Central memory CD8-positive, alpha-beta T cell (primary cell): Measurements from ENCODE around the gene SASH3.
"Not testable (repeated sequence)": the region's sequence is repeated elsewhere in the genome, so short reads cannot be mapped to it uniquely, and the experiment has no call there.

Experiments
- ATAC-seq: fragments of 150-1000 bp; cut with Tn5 transposase; replicated peaks from 2 replicates; pipeline ENCODE4 v1.10.0; 2022; ENCODE audit warnings: mild to moderate bottlenecking, moderate FRiP score, moderate number of reproducible peaks; ENCODE audit not compliant: poor library complexity, severe bottlenecking; ENCODE audit errors: extremely low read depth
- DNase-seq, 2 donors: peaks; one replicate each; pipeline ENCODE4 v3.0.0; 2021; ENCODE audit warnings: low spot score in 2 of 2
- H3K27ac Mint-ChIP-seq: one replicate; pipeline ENCODE4 v1.8.0; 2022; ENCODE audit warnings: low read depth, mild to moderate bottlenecking, moderate library complexity, mixed read lengths
- H3K27me3 Mint-ChIP-seq: one replicate; pipeline ENCODE4 v1.8.0; 2022; ENCODE audit warnings: mixed read lengths
- H3K36me3 Mint-ChIP-seq: one replicate; pipeline ENCODE4 v1.8.0; 2022; ENCODE audit warnings: mild to moderate bottlenecking, moderate library complexity, mixed read lengths; ENCODE audit not compliant: insufficient read depth
- H3K4me1 Mint-ChIP-seq: one replicate; pipeline ENCODE4 v1.8.0; 2022; ENCODE audit warnings: mixed read lengths
- H3K4me3 Mint-ChIP-seq: one replicate; pipeline ENCODE4 v1.8.0; 2022; ENCODE audit warnings: mild to moderate bottlenecking, moderate library complexity, mixed read lengths
- H3K9me3 Mint-ChIP-seq: one replicate; pipeline ENCODE4 v1.8.0; 2022; ENCODE audit warnings: mixed read lengths

SASH3 gene

GRCh38 chrX:129779747-129780146 lies at the start of gene SASH3:
TSS of gene SASH3 (plus strand) at chrX:129779949. CDS start at chrX:129780098, 149 bp downstream.
- no peaks in the 10 kb centered on the region for H3K9me3 Mint-ChIP-seq

GRCh38 chrX:129731228-129731627 lies 48.5 kb upstream of the SASH3 start:
- Mint-ChIP-seq H3K4me3 (peak overlapping the region; percentile 11), H3K4me1 (peaks cover 31% of the 10 kb centered on the region), H3K27me3 (no peaks in the 10 kb centered on the region), H3K9me3 (no peaks in the 10 kb centered on the region), H3K36me3 (no peaks in the 10 kb centered on the region), H3K27ac (peak overlapping the region; percentile 0)
- ATAC-seq (no peak), DNase-seq (no peak)

More at GRCh38 chrX:129779747-129780146, at the start of gene SASH3:
- peaks cover 50% of the 10 kb centered on the region for H3K4me1 Mint-ChIP-seq
- H3K27ac Mint-ChIP-seq = peak within 1 kb of the TSS; percentile 80
- H3K36me3 Mint-ChIP-seq = peaks cover 35% of the 10 kb centered on the region
- peak; percentile 7 for ATAC-seq
- peak within 1 kb of the TSS; percentile 91 for H3K4me3 Mint-ChIP-seq
- H3K27me3 Mint-ChIP-seq = no peaks in the 10 kb centered on the region
- peak in 1 of 2 donors; percentile 54 for DNase-seq

GRCh38 chrX:129732857-129733256 lies 46.9 kb upstream of the SASH3 start:
- no peaks in the 10 kb centered on the region for H3K27me3 Mint-ChIP-seq
- no peak for ATAC-seq
- H3K27ac Mint-ChIP-seq = no peak overlapping the region
- peaks cover 2% of the 10 kb centered on the region for H3K36me3 Mint-ChIP-seq
- no peak for DNase-seq
- H3K4me1 Mint-ChIP-seq = peaks cover 27% of the 10 kb centered on the region
- no peaks in the 10 kb centered on the region for H3K9me3 Mint-ChIP-seq
- H3K4me3 Mint-ChIP-seq = no peak overlapping the region

GRCh38 chrX:129733335-129733734 lies 46.4 kb upstream of the SASH3 start:
- Mint-ChIP-seq H3K4me1 (peaks cover 27% of the 10 kb centered on the region), H3K27ac (no peak overlapping the region), H3K9me3 (no peaks in the 10 kb centered on the region), H3K4me3 (no peak overlapping the region), H3K36me3 (peaks cover 2% of the 10 kb centered on the region), H3K27me3 (no peaks in the 10 kb centered on the region)
- DNase-seq = no peak
- no peak for ATAC-seq

GRCh38 chrX:129736491-129736890 lies 43.3 kb upstream of the SASH3 start:
- Mint-ChIP-seq H3K27ac (no peak overlapping the region), H3K9me3 (no peaks in the 10 kb centered on the region), H3K27me3 (no peaks in the 10 kb centered on the region), H3K4me3 (no peak overlapping the region), H3K36me3 (peaks cover 4% of the 10 kb centered on the region), H3K4me1 (peaks cover 17% of the 10 kb centered on the region)
- DNase-seq (no peak), ATAC-seq (peak; percentile 46)

- Mint-ChIP-seq H3K36me3 (peaks cover 4% of the 10 kb centered on the region), H3K27me3 (no peaks in the 10 kb centered on the region), H3K9me3 (no peaks in the 10 kb centered on the region), H3K4me3 (no peak overlapping the region), H3K4me1 (peaks cover 25% of the 10 kb centered on the region), H3K27ac (peak overlapping the region; percentile 64)
- ATAC-seq = no peak
- no peak for DNase-seq
Measured at GRCh38 chrX:129737916-129738315, 41.8 kb upstream of the SASH3 start.

- ATAC-seq = no peak
- Mint-ChIP-seq H3K27me3 (no peaks in the 10 kb centered on the region), H3K4me3 (no peak within 1 kb of the TSS), H3K4me1 (peaks cover 28% of the 10 kb centered on the region), H3K27ac (peak within 1 kb of the TSS; percentile 64), H3K36me3 (peaks cover 4% of the 10 kb centered on the region), H3K9me3 (no peaks in the 10 kb centered on the region)
- no peak for DNase-seq
Measured at GRCh38 chrX:129738466-129739308, 41.1 kb upstream of the SASH3 start, which contains the start of gene XPNPEP2. TSS of gene XPNPEP2 (plus strand) at chrX:129738979. CDS start at chrX:129739214, 235 bp downstream.

GRCh38 chrX:129739578-129739977 lies 40.2 kb upstream of the SASH3 start:
- Mint-ChIP-seq H3K4me3 (no peak overlapping the region), H3K27me3 (no peaks in the 10 kb centered on the region), H3K9me3 (no peaks in the 10 kb centered on the region), H3K36me3 (peaks cover 4% of the 10 kb centered on the region), H3K27ac (no peak overlapping the region), H3K4me1 (peaks cover 35% of the 10 kb centered on the region)
- ATAC-seq (no peak), DNase-seq (no peak)

- peak overlapping the region; percentile 62 for H3K4me3 Mint-ChIP-seq
- H3K27ac Mint-ChIP-seq = peak overlapping the region; percentile 58
- H3K27me3 Mint-ChIP-seq = no peaks in the 10 kb centered on the region
- ATAC-seq = no peak
- H3K9me3 Mint-ChIP-seq = no peaks in the 10 kb centered on the region
- peaks cover 34% of the 10 kb centered on the region for H3K4me1 Mint-ChIP-seq
- H3K36me3 Mint-ChIP-seq = peaks cover 2% of the 10 kb centered on the region
- DNase-seq = no peak
Measured at GRCh38 chrX:129741880-129742758, 37.6 kb upstream of the SASH3 start.

GRCh38 chrX:129742759-129743152 lies 37.0 kb upstream of the SASH3 start:
- not testable (repeated sequence) for DNase-seq, ATAC-seq, H3K9me3 Mint-ChIP-seq, H3K27me3 Mint-ChIP-seq, H3K36me3 Mint-ChIP-seq
- peak overlapping the region; percentile 62 for H3K4me3 Mint-ChIP-seq
- H3K4me1 Mint-ChIP-seq = peaks cover 34% of the 10 kb centered on the region
- H3K27ac Mint-ChIP-seq = peak overlapping the region; percentile 58

- H3K27ac Mint-ChIP-seq = no peak overlapping the region
- no peaks in the 10 kb centered on the region for H3K27me3 Mint-ChIP-seq
- H3K9me3 Mint-ChIP-seq = no peaks in the 10 kb centered on the region
- H3K4me3 Mint-ChIP-seq = peak overlapping the region; percentile 52
- ATAC-seq (no peak), DNase-seq (no peak)
- peaks cover 2% of the 10 kb centered on the region for H3K36me3 Mint-ChIP-seq
- H3K4me1 Mint-ChIP-seq = peaks cover 34% of the 10 kb centered on the region
Measured at GRCh38 chrX:129743821-129744220, 35.9 kb upstream of the SASH3 start.

GRCh38 chrX:129744861-129745321 lies 34.9 kb upstream of the SASH3 start:
- no peak for DNase-seq
- H3K36me3 Mint-ChIP-seq = no peaks in the 10 kb centered on the region
- no peaks in the 10 kb centered on the region for H3K27me3 Mint-ChIP-seq
- H3K4me1 Mint-ChIP-seq = peaks cover 34% of the 10 kb centered on the region
- ATAC-seq = peak; percentile 67
- H3K27ac Mint-ChIP-seq = no peak overlapping the region
- H3K9me3 Mint-ChIP-seq = no peaks in the 10 kb centered on the region
- H3K4me3 Mint-ChIP-seq = peak overlapping the region; percentile 19
